Neuron (in vitro differentiated cells): ENCODE measurements around the gene ADCY5.

Experiments used
- H2AFZ ChIP-seq: one replicate; pipeline ENCODE4 v1.6.1; 2013; ENCODE audit warnings: low read depth, mild to moderate bottlenecking, inconsistent platforms, low read length, moderate library complexity
- H3K27me3 ChIP-seq: one replicate; pipeline ENCODE4 v1.6.1; 2013; ENCODE audit warnings: low read length; ENCODE audit not compliant: insufficient read depth
- H3K36me3 ChIP-seq: one replicate; pipeline ENCODE4 v1.6.1; 2013; ENCODE audit warnings: low read length; ENCODE audit not compliant: insufficient read depth
- H3K4me1 ChIP-seq: one replicate; pipeline ENCODE4 v1.6.1; 2013; ENCODE audit warnings: low read length; ENCODE audit not compliant: insufficient read depth
- H3K4me3 ChIP-seq: 2 replicates; pipeline ENCODE4 v1.5.1; 2013; ENCODE audit warnings: mild to moderate bottlenecking, low read length, moderate library complexity
- H3K9me3 ChIP-seq: one replicate; pipeline ENCODE4 v1.6.1; 2013; ENCODE audit warnings: low read length

The ADCY5 gene

GRCh38 chr3:123301331-123302184 is 147.3 kb downstream of the ADCY5 start:
- Histone ChIP-seq H3K27me3 (no peaks in the 10 kb centered on the region), H3K4me1 (no peaks in the 10 kb centered on the region), H3K9me3 (no peaks in the 10 kb centered on the region), H3K36me3 (no peaks in the 10 kb centered on the region), H2AFZ (no peak overlapping the region), H3K4me3 (no peak overlapping the region)

GRCh38 chr3:123300583-123300982 is 148.3 kb downstream of the ADCY5 start:
- Histone ChIP-seq H3K36me3 (no peaks in the 10 kb centered on the region), H3K4me1 (no peaks in the 10 kb centered on the region), H3K9me3 (no peaks in the 10 kb centered on the region), H3K27me3 (peaks cover 1% of the 10 kb centered on the region), H2AFZ (no peak overlapping the region), H3K4me3 (no peak overlapping the region)

GRCh38 chr3:123300056-123300455 is 148.8 kb downstream of the ADCY5 start:
- Histone ChIP-seq H3K36me3 (no peaks in the 10 kb centered on the region), H3K4me1 (no peaks in the 10 kb centered on the region), H3K27me3 (peaks cover 5% of the 10 kb centered on the region), H3K9me3 (no peaks in the 10 kb centered on the region), H2AFZ (no peak overlapping the region), H3K4me3 (no peak overlapping the region)

GRCh38 chr3:123299581-123299980 is 149.3 kb downstream of the ADCY5 start:
- Histone ChIP-seq H3K27me3 (peaks cover 5% of the 10 kb centered on the region), H3K4me1 (no peaks in the 10 kb centered on the region), H3K36me3 (no peaks in the 10 kb centered on the region)

GRCh38 chr3:123298903-123299302 is 150.0 kb downstream of the ADCY5 start:
- Histone ChIP-seq H2AFZ (no peak overlapping the region), H3K27me3 (peaks cover 5% of the 10 kb centered on the region), H3K4me1 (no peaks in the 10 kb centered on the region), H3K4me3 (no peak overlapping the region), H3K36me3 (no peaks in the 10 kb centered on the region), H3K9me3 (no peaks in the 10 kb centered on the region)

More at GRCh38 chr3:123299581-123299980, 149.3 kb downstream of the ADCY5 start:
- no peak overlapping the region for H2AFZ ChIP-seq
- H3K4me3 ChIP-seq, result no peak overlapping the region
- H3K9me3 ChIP-seq, result no peaks in the 10 kb centered on the region

GRCh38 chr3:123297627-123297899 is 151.3 kb downstream of the ADCY5 start:
- Histone ChIP-seq H3K9me3 (no peaks in the 10 kb centered on the region), H3K4me1 (no peaks in the 10 kb centered on the region), H2AFZ (no peak overlapping the region), H3K27me3 (peaks cover 5% of the 10 kb centered on the region), H3K36me3 (no peaks in the 10 kb centered on the region), H3K4me3 (no peak overlapping the region)

- H3K27me3 ChIP-seq, result peaks cover 5% of the 10 kb centered on the region
- no peak overlapping the region for H2AFZ ChIP-seq
- H3K4me1 ChIP-seq, result no peaks in the 10 kb centered on the region
- no peaks in the 10 kb centered on the region for H3K36me3 ChIP-seq
- no peaks in the 10 kb centered on the region for H3K9me3 ChIP-seq
- no peak overlapping the region for H3K4me3 ChIP-seq
Measured at GRCh38 chr3:123296836-123297626, 151.9 kb downstream of the ADCY5 start.

GRCh38 chr3:123296261-123296660 is 152.6 kb downstream of the ADCY5 start:
- H3K9me3 ChIP-seq, result no peaks in the 10 kb centered on the region
- H3K4me3 ChIP-seq, result no peak overlapping the region
- H2AFZ ChIP-seq, result no peak overlapping the region
- H3K4me1 ChIP-seq, result no peaks in the 10 kb centered on the region
- H3K27me3 ChIP-seq, result peaks cover 5% of the 10 kb centered on the region
- no peaks in the 10 kb centered on the region for H3K36me3 ChIP-seq

- no peaks in the 10 kb centered on the region for H3K36me3 ChIP-seq
- H3K4me1 ChIP-seq, result no peaks in the 10 kb centered on the region
- no peak overlapping the region for H2AFZ ChIP-seq
- no peaks in the 10 kb centered on the region for H3K9me3 ChIP-seq
- H3K4me3 ChIP-seq, result no peak overlapping the region
- peaks cover 5% of the 10 kb centered on the region for H3K27me3 ChIP-seq
Measured at GRCh38 chr3:123295901-123296250, 153.0 kb downstream of the ADCY5 start.

- Histone ChIP-seq H3K4me3 (no peak overlapping the region), H3K9me3 (no peaks in the 10 kb centered on the region), H3K4me1 (no peaks in the 10 kb centered on the region), H2AFZ (no peak overlapping the region), H3K36me3 (no peaks in the 10 kb centered on the region), H3K27me3 (peaks cover 5% of the 10 kb centered on the region)
Measured at GRCh38 chr3:123295171-123295900, 153.6 kb downstream of the ADCY5 start.

- no peak overlapping the region for H2AFZ ChIP-seq
- peaks cover 5% of the 10 kb centered on the region for H3K27me3 ChIP-seq
- H3K9me3 ChIP-seq, result no peaks in the 10 kb centered on the region
- H3K36me3 ChIP-seq, result no peaks in the 10 kb centered on the region
- no peak overlapping the region for H3K4me3 ChIP-seq
- no peaks in the 10 kb centered on the region for H3K4me1 ChIP-seq
Measured at GRCh38 chr3:123294296-123294938, 154.5 kb downstream of the ADCY5 start.

GRCh38 chr3:123292321-123293310 is 156.3 kb downstream of the ADCY5 start:
- no peak overlapping the region for H3K4me3 ChIP-seq
- H2AFZ ChIP-seq, result no peak overlapping the region
- no peaks in the 10 kb centered on the region for H3K9me3 ChIP-seq
- no peaks in the 10 kb centered on the region for H3K4me1 ChIP-seq
- no peaks in the 10 kb centered on the region for H3K36me3 ChIP-seq
- H3K27me3 ChIP-seq, result peaks cover 5% of the 10 kb centered on the region
